NCI-H128 (cell line): ENCODE results near the gene POLRMT.
"Not testable (repeated sequence)": the region's sequence is repeated elsewhere in the genome, so short reads cannot be mapped to it uniquely, and the experiment has no call there.

Experiments used
- DNase-seq: peaks from one replicate; lab custom pipeline; 2025; ENCODE audit not compliant: unreplicated experiment; lab: John Stamatoyannopoulos, UW

POLRMT gene

DNA sequence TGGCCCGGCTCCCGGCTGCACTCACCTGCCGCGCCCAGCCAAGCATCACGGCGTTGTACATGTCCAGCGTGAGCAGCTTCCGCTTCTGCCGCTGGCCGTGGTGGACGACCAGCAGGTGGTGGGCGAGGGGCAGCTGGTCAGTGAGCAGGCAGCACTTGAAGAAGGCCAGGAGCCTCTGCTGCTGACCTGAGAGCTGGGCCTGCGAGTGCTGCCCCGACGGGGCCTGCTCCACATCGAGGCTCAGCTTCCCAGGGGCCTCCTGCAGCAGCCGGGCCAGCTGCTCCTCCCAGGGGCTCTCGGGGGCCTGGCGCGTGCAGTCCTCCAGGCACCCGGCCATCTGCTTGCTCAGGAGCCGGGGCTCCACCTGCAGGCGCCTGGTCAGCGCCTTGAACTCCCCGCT lies 3.8 kb downstream of the POLRMT start:
- not testable (repeated sequence) for DNase-seq

DNA sequence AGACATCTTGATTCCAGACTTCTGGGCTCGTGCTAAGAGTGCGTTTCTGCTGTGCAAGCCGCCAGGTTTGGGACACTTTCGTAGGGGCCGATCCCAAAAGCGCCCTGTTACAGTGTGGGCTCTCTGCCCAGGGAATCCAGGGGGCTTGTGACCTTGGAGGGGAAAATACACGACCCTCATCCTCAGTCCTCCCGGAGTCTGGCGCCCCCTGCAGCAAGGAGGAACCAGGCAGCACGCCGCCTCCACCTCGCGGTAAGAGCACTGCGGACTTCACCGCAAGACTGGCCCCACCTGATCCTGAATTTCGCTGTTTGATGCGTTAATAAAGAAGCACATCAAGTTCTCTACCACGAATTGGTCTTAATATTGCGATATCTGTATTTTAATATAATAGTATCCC lies 5.2 kb downstream of the POLRMT start:
- no peak for DNase-seq

DNA sequence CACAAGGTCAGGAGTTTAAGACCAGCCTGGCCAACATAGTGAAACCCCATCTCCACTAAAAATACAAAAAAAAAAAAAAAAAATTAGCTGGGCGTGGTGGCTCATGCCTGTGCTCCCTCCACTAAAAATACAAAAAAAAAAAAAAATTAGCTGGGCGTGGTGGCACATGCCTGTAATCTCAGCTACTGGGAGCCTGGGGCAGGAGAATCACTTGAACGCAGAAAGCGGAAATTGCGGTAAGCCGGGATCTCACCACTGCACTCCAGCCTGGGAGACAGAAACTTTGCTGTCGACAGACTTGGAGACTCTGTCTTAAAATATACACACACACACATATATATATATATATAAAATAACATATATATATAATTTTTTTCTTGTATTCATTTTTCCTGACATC lies 6.8 kb downstream of the POLRMT start:
- DNase-seq = not testable (repeated sequence)

DNA sequence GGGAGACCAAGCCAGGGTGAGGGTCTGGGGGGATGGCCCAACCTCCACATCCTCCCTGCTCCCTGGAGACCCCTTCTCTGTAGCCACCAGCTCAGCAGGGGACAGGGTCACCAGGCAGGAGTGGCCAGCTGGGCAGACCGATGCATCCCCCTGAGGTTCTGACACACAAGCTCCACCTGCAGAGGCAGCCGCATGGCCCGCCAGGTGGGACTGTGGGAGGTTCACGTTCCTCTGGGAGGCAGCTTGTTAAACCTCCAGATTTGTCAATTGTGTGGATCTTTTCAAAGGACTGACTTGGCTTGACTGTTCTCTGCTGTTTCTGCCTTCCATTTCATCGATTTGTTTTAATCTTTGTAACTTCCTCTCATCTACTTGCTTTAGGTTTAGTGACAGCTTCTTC lies 8.1 kb downstream of the POLRMT start:
- no peak for DNase-seq

DNA sequence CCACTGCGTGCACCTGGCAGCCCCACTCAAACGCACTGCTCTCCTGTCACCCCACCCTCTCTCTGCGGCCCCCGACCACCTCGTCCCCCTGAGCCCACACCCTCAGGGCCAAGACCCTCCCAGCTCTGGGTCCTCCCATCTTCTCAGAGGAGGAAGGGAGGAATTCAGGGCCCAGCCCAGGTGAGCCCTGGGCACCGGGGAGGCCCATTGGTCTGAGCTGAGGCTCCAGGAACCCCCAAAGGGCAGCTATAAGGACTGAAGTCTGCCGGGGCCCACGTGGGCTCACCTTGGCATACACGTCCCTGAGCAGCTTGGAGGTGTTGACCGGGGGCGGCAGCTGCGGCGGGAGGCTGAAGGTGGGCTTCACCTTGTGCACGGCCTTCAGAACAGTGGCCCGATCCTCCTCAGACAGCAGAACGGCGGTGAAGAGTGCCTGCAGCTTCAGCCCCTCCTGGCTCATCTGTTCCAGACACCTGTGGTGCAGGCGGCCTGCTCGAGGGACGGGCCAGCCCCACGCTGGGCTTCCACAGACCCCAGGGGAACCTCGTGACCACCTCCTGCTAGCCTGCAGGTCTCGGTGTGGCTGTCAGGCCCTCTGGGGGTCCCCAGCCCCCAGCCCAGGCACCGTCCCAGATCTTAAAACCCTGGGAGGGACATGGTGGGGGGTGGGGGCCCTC lies 8.8 kb downstream of the POLRMT start:
- no peak for DNase-seq

DNA sequence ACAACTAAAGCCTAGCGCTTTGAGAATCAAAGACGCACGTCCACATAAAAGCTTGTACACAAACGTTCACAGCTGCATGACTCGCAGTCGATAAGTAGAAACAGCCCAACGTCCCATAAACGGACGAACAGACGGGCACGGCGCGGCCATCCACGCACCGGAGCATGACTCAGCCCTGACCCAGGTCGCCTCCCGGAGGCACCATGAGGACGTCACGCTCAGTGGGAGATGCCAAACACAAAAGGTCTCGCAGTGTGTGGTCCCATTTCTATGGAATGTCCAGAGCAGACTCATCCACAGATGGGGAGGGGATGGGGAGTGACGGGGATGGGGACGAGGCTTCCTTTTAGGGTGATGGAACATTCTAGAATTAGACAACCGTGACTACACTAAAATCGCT lies 9.4 kb downstream of the POLRMT start:
- DNase-seq = no peak

DNA sequence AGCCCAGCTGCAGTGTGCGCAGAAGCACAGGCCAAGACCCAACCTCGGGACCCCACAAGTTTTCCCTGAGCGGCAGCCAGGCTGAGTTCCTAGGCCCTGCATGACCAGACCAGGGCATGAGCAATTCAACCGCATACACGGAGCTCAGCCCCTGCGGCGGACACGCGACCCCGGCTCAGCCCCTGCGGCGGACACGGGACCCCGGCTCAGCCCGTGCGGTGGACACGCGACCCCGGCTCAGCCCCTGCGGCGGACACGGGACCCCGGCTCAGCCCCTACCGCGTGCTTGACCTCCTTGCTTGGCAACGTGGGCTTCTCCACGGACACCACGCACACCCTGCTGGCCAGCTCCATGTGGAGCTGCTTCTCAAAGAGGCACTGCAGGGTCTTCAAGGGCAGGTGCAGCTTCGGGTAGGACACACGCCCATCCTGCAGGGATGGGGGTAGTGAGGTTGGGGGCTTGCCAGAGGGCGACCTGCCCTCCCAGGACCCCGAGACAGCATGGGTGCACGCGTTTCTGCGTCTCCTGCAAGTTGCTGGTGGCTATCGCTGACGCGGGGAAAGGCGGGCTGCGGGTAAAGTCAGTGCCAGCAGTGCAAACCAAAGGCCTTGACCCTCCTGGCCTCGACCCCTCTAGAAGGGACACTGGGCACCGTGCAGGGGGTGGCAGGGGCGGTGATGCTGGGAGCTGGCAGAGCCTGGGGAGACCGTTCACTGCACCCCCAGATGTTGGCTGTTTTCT lies 10.0 kb downstream of the POLRMT start:
- no peak for DNase-seq

DNA sequence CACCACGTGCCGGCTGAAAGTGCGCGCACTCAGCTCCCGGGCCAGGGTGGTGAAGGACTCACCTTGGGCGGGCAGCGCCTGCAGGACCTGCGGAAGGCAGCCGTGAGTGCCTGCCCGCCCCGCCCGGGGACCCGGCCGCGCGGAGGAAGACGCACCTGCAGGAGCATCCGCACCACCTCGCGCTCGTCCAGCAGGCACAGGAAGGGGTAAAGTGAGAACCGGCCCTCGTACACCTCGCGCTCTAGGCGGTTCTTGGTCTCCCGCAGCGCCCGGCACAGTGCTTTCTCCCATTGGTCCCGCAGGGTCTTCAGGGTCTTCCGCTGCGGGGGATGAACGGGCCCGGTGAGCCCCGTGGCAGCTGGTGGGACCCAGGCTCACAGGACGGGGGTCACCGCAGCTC lies 10.7 kb downstream of the POLRMT start:
- no peak for DNase-seq

DNA sequence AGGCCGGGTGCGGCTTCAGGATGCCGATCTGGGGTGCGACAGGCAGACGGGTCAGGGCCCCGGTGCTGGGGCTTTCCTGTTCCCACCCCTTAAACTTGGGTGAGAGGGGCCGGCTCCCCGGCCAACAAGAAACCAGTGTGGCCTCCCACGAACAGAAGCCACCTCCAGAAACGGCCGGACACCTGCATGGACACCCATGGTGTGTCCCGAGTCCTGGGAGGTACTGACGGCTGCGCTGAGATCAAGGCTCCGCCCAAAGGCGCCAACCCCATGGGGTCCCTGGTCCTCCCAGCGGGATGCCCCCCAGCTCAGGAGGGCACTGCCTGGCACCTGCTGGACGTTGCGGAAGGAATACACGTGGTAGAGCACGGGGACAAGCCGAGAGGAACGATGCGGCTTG lies 11.5 kb downstream of the POLRMT start:
- DNase-seq = no peak

DNA sequence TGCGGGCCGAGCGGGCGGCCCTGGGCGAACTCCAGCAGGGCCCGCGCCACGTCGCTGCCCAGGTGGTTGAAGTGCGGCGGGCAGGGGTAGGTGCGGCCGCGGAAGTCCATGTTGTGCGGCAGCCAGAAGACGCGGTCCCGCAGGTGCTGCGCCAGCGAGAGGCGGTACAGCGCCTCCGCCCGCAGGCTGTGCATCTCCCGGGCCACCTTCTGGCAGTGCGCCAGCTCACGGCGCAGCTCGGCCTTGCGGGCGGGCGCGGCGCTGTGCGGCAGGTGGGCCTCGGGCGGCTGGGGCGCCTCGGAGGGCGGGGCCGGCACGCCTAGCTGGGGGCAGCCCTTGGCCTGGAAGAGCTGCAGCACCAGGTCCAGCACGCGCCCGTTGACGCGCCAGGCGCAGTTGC lies 12.1 kb downstream of the POLRMT start:
- not testable (repeated sequence) for DNase-seq

DNA sequence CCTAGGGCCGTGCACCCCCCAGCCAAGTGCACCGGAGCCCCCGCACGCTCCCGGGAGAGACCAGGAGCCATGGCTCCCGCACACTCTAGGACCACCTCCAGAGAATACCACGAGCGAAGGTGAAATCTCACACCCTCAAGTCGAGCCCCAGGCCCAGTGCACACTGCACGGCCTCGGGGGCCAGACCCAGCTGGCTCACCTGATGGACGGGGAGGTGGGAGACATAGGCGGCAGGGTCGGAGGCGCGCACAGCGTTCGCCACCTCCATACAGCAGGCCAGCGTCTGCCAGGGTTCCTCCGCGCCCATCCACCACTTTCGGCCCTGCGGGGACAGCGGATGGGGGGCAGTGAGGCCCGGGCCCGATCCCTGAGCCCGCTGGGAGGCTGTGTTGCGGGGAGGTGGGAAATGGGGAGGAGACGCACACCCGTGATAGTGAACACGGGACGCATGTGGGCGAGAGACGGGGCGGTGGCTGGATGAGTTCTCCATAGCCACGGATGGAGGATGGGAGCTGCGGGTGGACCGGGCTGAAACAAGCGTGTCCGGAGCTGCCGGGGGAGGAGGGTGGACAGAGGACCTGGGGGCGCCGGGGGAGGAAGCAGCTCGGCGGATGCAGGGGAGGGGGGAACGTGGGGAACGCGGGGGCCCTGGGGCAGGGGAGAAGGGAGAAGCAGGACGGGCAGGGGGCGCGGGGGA lies 13.0 kb downstream of the POLRMT start:
- DNase-seq = no peak

DNA sequence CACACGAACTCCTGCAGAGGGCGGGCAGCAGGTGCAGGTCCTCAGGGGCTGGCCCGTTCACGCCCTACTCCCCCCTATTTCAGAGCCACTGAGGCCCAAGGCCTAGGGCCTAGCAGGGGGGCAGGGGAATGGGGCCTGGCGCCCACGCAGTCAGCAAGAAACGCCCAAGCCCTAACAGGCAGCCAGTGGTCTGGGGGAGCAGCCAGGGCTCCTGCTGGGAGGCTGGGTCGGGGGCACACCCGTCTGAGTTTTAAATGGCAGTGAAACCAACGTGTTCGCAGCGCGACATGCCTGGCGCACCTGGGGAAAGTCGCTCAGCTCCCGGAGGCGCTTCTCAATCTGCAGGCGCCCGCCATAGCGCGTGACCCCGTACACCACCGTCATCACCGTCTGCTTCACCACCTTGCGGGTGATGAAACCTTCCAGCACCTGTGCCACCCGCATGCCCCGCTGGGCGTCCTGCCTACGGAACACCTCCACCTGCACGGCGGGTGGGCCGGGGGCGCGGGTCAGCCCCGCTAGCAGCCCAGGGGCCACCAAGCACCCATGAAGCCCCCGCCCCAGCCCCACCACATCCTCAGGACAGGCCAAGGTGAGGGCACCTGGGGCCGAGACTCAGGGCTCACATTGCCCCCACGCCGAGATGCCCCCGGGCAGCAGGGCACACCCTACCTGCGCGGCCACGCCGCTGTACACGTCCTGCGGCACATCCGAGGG lies 13.9 kb downstream of the POLRMT start:
- no peak for DNase-seq

DNA sequence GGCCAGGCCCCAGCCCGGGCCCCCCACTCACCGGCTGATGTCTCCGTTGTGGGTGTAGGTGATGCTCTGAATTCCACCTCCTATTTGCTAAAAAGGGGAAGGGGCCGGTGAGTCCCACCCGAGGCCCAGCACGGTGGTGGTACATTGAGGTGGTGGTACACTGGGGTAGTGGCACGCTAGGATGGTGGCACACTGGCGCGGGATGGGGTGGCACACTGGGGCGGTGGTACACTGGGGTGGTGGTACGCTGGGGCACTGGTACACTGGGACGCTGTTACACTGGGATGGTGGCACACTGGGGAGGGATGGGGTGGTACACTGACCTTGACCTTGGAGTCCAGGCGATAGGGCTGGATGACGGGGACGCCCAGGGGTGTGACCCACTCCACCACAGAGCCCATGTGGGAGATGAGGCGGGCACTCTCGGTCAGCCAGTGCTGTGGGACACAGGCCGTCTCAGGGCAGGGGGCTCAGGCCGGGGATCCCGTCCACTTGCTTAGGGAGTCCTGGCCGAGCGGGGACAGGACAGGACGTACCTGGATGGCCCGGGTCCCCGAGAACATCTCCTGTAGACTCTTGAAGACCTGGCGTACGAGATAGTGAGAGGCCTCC lies 14.6 kb downstream of the POLRMT start:
- DNase-seq = no peak

DNA sequence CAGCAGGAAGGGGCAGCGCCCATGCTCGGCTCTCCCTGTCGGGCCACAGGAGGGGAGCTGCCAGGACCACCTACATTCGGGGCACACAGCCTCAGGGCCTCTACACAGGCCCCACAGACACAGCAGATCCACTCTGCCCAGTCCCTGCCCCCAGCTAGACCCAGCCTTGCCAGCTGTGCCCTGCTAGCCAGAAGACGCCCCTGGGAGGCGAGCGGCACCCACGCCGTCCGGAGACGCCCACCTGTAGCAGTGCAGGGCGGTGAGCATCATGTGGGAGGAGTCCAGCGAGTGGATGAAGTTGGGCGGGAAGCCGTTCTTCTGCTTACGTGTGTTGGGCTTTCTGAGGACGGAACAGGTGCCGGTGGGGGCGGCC lies 15.1 kb downstream of the POLRMT start:
- no peak for DNase-seq

DNA sequence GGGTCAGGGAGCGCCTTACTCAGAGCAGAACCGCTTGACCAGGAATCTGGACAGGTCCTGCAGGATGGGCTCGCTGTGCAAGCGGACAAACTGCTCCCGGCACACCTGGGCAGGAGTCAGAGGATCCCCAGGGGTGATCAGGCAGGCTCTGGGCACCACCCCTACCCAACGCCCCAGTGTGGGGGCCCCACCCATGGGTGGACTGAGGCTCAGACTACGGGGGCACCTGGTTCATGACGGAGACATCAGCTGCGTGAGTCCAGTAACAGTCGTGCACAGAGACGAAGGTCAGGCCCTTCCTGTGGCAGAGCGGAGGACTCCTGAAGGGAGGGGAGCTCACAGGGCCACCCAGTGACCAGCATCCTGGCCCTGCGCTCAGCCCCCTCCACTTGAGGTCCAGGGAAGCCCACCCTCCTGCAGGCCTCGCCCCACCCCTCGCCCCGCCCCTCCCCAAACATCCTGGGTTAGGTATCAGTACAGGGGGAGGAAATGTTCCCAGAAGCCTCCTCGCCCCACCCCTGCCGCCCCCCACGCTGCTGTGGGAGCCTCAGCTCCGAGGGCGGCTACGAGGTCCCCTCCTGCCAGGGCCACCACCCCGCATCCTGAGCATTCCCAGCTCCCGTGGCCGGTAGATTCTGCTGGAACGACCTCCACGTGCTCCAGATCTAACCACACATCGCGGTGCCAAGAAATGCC lies 15.6 kb downstream of the POLRMT start:
- DNase-seq = no peak

DNA sequence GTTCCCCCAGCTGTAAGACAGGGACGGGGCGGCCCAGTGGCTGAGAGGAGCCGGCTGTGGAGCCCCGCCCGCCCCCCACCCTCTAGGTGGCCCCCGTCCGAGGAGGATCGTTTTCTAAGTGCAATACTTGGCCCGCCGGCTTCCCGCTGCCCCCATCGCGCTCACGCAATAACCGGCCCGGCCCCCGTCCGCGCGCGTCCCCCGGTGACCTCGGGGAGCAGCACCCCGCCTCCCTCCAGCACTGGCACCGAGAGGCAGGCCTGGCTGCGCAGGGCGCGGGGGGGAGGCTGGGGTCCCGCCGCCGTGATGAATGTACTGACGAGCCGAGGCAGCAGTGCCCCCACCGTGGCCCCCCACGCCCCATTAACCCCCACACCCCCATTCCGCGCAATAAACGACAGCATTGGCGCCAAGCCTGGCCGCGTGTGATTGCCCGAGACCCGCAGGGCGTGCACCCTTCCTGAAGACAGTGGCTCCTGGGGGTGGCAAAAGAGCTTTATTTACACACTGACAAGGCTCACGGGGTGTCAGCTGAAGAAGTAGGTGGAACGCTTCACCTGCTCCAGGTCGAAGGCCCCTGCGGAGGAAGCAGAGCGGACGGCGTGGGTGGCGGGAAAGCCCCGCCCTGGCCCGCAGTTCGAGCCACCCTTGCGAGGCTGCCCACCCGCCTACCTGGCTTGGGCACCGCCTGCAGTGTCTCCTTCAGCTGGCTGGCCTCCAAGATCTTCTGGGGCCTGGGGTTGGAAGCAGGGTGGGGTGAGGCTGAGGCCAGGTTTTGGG lies 16.4 kb downstream of the POLRMT start:
- DNase-seq = no peak

DNA sequence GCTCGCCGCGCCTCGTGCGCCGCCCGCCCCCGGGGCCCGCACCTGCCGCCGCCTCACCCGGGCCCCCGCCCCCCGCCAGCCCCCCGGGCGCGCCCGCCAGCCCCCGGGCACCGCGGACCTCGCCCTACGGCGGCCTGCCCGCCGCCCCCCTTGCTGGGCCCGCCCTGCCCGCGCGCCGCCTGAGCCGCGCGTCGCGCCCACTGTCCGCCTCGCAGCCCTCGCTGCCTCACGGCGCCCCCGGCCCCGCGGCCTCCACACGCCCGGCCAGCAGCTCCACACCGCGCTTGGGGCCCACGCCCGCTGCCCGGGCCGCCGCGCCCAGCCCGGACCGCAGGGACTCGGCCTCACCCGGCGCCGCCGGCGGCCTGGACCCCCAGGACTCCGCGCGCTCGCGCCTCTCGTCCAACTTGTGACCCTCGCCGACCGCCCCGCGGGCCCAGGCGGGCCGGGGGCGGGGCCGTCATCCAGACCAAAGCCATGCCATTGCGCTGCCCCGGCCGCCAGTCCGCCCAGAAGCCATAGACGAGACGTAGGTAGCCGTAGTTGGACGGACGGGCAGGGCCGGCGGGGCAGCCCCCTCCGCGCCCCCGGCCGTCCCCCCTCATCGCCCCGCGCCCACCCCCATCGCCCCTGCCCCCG lies 17.2 kb downstream of the POLRMT start:
- DNase-seq = no peak

DNA sequence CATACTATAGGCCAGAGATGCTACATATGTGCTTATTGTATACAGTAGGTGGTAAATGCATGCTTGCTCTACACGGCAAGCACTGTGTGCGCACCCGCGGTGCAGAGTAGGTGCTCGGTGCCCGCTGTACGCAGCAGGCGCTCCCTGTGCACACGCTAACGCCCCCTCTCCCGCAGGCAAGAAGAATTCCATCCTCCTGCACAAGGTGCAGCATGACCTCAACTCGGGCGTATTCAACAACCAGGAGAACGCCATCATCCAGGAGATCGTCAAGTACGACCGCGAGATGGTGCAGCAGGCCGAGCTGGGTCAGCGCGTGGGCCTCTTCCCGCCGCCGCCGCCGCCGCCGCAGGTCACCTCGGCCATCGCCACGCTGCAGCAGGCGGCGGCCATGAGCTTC lies 17.7 kb downstream of the POLRMT start:
- no peak for DNase-seq
